NCI-H69 (cell line): ENCODE results near the gene KDM8.

Experiments
- DNase-seq: peaks from one replicate; lab custom pipeline; 2025; lab: John Stamatoyannopoulos, UW

KDM8 gene

GRCh38 chr16:27269300-27270150 lies 66.2 kb downstream of the KDM8 start:
- DNase-seq, result no peak

- DNase-seq, result no peak
These were observed 67.0 kb downstream of the KDM8 start for GRCh38 chr16:27270349-27270748.
